Endodermal cell (in vitro differentiated cells): ENCODE data around the gene GCA. TPM values are rescaled to one million over a fixed set of nuclear protein-coding genes. Genes with fewer than 3 reads are reported as not detected.

Experiments
- DNase-seq: peaks from one replicate; pipeline ENCODE4 v3.0.0-alpha.2; 2017
- H3K27ac ChIP-seq: 2 replicates; pipeline ENCODE4 v1.5.1; 2013; ENCODE audit warnings: mild to moderate bottlenecking, low read depth, low read length, moderate library complexity
- H3K27me3 ChIP-seq: 2 replicates; pipeline ENCODE4 v1.6.1; 2013; ENCODE audit warnings: mild to moderate bottlenecking, low read length, moderate library complexity; ENCODE audit not compliant: insufficient read depth, control insufficient read depth, poor library complexity, severe bottlenecking
- H3K36me3 ChIP-seq: 2 replicates; pipeline ENCODE4 v1.7.0; 2013; ENCODE audit warnings: mild to moderate bottlenecking, low read length, moderate library complexity; ENCODE audit not compliant: control insufficient read depth, insufficient read depth
- H3K4me1 ChIP-seq: one replicate; pipeline ENCODE4 v1.7.0; 2013; ENCODE audit warnings: low read length; ENCODE audit not compliant: control insufficient read depth, insufficient read depth
- H3K4me3 ChIP-seq: 2 replicates; pipeline ENCODE4 v1.5.1; 2013; ENCODE audit warnings: mild to moderate bottlenecking, low read length, moderate library complexity
- H3K9ac ChIP-seq: 2 replicates; pipeline ENCODE4 v1.6.1; 2013; ENCODE audit warnings: mild to moderate bottlenecking, low read length, moderate library complexity; ENCODE audit not compliant: poor library complexity, severe bottlenecking; ENCODE audit errors: extremely low read depth
- H3K9me3 ChIP-seq: 2 replicates; pipeline ENCODE4 v1.6.1; 2013; ENCODE audit warnings: mild to moderate bottlenecking, low read length, moderate library complexity; ENCODE audit not compliant: control insufficient read depth
- H3K27ac Mint-ChIP-seq: 2 replicates; pipeline ENCODE4 v1.8.0; 2020; ENCODE audit warnings: mixed read lengths
- H3K27me3 Mint-ChIP-seq: 2 replicates; pipeline ENCODE4 v1.8.0; 2021; ENCODE audit warnings: mild to moderate bottlenecking, mixed read lengths; ENCODE audit not compliant: insufficient read depth
- H3K36me3 Mint-ChIP-seq: 2 replicates; pipeline ENCODE4 v1.8.0; 2020; ENCODE audit warnings: low read depth, mixed read lengths
- H3K4me1 Mint-ChIP-seq: 2 replicates; pipeline ENCODE4 v1.8.0; 2020; ENCODE audit warnings: mixed read lengths
- H3K4me3 Mint-ChIP-seq: 2 replicates; pipeline ENCODE4 v1.8.0; 2020; ENCODE audit warnings: mild to moderate bottlenecking, moderate library complexity, mixed read lengths
- H3K9me3 Mint-ChIP-seq: 2 replicates; pipeline ENCODE4 v1.8.0; 2020; ENCODE audit warnings: mild to moderate bottlenecking, mixed read lengths
- CTCF ChIP-seq: fragments of 200-600 bp; sonication (generic); conservative IDR thresholded peaks from 2 replicates; pipeline ENCODE4 v1.5.0; 2021; ENCODE audit warnings: antibody characterized with exemption, mild to moderate bottlenecking
- WGBS, 2 experiments: methylation state at CpG; one replicate each; pipeline versions ENCODE4 v1.1.5 to v1.1.7; 2013; ENCODE audit warnings: missing lambda C conversion rate in 2 of 2, mixed read lengths in 1 of 2; ENCODE audit not compliant: insufficient coverage in 1 of 2, insufficient read length in 1 of 2; 5-methylcytosine and 5-hydroxymethylcytosine counted together
- total RNA-seq, 2 donors: library from RNA; stranded (reverse); fragmentation: NEBNext Ultra II Directional in 1 of 2; extraction: Animal tissue kit (Norgen Biotek cat#: 25700) in 1 of 2; gene quantifications; 2 replicates in 1 of 2; 3 replicates in 1 of 2; pipeline ENCODE4 v1.2.1, GENCODE V29; 2021

GCA gene
- total RNA-seq, 2 donors from 2014 or later, result 27.5 to 53.0 TPM

DNA sequence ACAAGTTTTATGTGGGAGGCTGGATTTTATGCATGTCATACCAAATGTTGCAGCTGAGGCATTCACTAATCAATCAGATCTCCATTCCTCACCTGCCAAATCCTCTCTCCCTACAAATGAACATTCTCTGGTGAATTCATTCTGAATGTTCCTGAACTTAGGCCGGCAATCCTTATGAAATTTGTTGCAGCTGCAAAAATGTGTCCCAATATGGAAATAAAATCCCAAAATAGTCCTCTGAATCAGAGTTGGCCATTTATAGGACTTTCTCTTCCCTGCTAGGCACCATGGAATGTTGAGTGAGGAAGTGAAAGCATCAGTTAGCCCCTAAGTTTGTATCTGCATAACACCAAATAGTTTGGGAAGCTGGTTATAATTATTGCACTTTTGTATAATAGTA, 25.6 kb downstream of the GCA start:
- no peak overlapping the region for H3K9ac ChIP-seq
- H3K27ac ChIP-seq, result no peak overlapping the region
- TF ChIP-seq CTCF, result no peak
- no peak overlapping the region for H3K4me3 Mint-ChIP-seq
- no peak overlapping the region for H3K4me3 ChIP-seq
- no peak overlapping the region for H3K27ac Mint-ChIP-seq
- no peaks in the 10 kb centered on the region for H3K27me3 ChIP-seq
- H3K9me3 Mint-ChIP-seq, result no peaks in the 10 kb centered on the region
- H3K36me3 ChIP-seq, result no peaks in the 10 kb centered on the region
- no peaks in the 10 kb centered on the region for H3K4me1 ChIP-seq
- H3K4me1 Mint-ChIP-seq, result peaks cover 2% of the 10 kb centered on the region
- WGBS, 2 experiments, result 91 to 100% methylated on average over 1 of the region's 1 CpG
- H3K36me3 Mint-ChIP-seq, result no peaks in the 10 kb centered on the region
- no peak for DNase-seq
- H3K9me3 ChIP-seq, result no peaks in the 10 kb centered on the region
- H3K27me3 Mint-ChIP-seq, result no peaks in the 10 kb centered on the region

GRCh38 chr2:162370931-162371330, 27.0 kb downstream of the GCA start:
- peaks cover 2% of the 10 kb centered on the region for H3K4me1 Mint-ChIP-seq
- Histone ChIP-seq H3K27me3 (no peaks in the 10 kb centered on the region), H3K9ac (no peak overlapping the region), H3K27ac (no peak overlapping the region), H3K36me3 (no peaks in the 10 kb centered on the region), H3K4me1 (no peaks in the 10 kb centered on the region), H3K4me3 (no peak overlapping the region), H3K9me3 (no peaks in the 10 kb centered on the region)
- TF ChIP-seq CTCF, result no peak
- no peak overlapping the region for H3K27ac Mint-ChIP-seq
- DNase-seq, result no peak
- H3K4me3 Mint-ChIP-seq, result no peak overlapping the region
- WGBS, 2 experiments, result 92 to 100% methylated on average over 2 to 3 of the region's 3 CpGs
- no peaks in the 10 kb centered on the region for H3K36me3 Mint-ChIP-seq
- no peaks in the 10 kb centered on the region for H3K27me3 Mint-ChIP-seq
- no peaks in the 10 kb centered on the region for H3K9me3 Mint-ChIP-seq

- Mint-ChIP-seq H3K4me1 (peaks cover 2% of the 10 kb centered on the region), H3K36me3 (no peaks in the 10 kb centered on the region), H3K27ac (no peak overlapping the region), H3K9me3 (no peaks in the 10 kb centered on the region), H3K27me3 (no peaks in the 10 kb centered on the region), H3K4me3 (no peak overlapping the region)
- no peaks in the 10 kb centered on the region for H3K9me3 ChIP-seq
- H3K4me3 ChIP-seq, result no peak overlapping the region
- no peak for DNase-seq
- no peaks in the 10 kb centered on the region for H3K4me1 ChIP-seq
- no peak overlapping the region for H3K9ac ChIP-seq
- no peaks in the 10 kb centered on the region for H3K27me3 ChIP-seq
- no peak overlapping the region for H3K27ac ChIP-seq
- no peaks in the 10 kb centered on the region for H3K36me3 ChIP-seq
- no peak for TF ChIP-seq CTCF
These were observed 28.9 kb downstream of the GCA start for GRCh38 chr2:162372818-162373217.
